Kidney epithelial cell (primary cell): ENCODE measurements around the gene GIPC1. TPM values are rescaled to one million over a fixed set of nuclear protein-coding genes. Genes with fewer than 3 reads are reported as not detected.
A peak's percentile ranks its signal among the peaks of the same experiment; 100 is the strongest.
"Not testable (repeated sequence)": the region's sequence is repeated elsewhere in the genome, so short reads cannot be mapped to it uniquely, and the experiment has no call there.

ENCODE experiments used
- DNase-seq: peaks from one replicate; pipeline ENCODE4 v3.0.0-alpha.2; 2010; ENCODE audit warnings: low read depth
- H3K27me3 ChIP-seq: 2 replicates; pipeline ENCODE4 v1.6.0; 2011; ENCODE audit warnings: low read length; ENCODE audit not compliant: control insufficient read depth, insufficient read depth
- H3K36me3 ChIP-seq: 2 replicates; pipeline ENCODE4 v1.5.1; 2011; ENCODE audit warnings: low read length; ENCODE audit not compliant: control insufficient read depth, insufficient read depth
- H3K4me3 ChIP-seq: 2 replicates; pipeline ENCODE4 v1.5.1; 2011; ENCODE audit warnings: low read depth, mild to moderate bottlenecking, control low read depth, low read length
- total RNA-seq: library from RNA; depleted of rRNA; stranded (reverse); fragments of >200 nt; gene quantifications from 2 replicates; pipeline ENCODE4 v1.2.3, GENCODE V29; 2015
- TF ChIP-seq, protein P1 (sequence below): IDR thresholded peaks from 2 replicates; pipeline ENCODE4 v1.5.1; 2011; ENCODE audit warnings: mild to moderate bottlenecking, moderate library complexity, low read length, control low read depth, inconsistent platforms; ENCODE audit not compliant: insufficient read depth, poor library complexity, severe bottlenecking

Gene GIPC1
- total RNA-seq, 1 donor from 2014 or later, result 188 TPM

DNA sequence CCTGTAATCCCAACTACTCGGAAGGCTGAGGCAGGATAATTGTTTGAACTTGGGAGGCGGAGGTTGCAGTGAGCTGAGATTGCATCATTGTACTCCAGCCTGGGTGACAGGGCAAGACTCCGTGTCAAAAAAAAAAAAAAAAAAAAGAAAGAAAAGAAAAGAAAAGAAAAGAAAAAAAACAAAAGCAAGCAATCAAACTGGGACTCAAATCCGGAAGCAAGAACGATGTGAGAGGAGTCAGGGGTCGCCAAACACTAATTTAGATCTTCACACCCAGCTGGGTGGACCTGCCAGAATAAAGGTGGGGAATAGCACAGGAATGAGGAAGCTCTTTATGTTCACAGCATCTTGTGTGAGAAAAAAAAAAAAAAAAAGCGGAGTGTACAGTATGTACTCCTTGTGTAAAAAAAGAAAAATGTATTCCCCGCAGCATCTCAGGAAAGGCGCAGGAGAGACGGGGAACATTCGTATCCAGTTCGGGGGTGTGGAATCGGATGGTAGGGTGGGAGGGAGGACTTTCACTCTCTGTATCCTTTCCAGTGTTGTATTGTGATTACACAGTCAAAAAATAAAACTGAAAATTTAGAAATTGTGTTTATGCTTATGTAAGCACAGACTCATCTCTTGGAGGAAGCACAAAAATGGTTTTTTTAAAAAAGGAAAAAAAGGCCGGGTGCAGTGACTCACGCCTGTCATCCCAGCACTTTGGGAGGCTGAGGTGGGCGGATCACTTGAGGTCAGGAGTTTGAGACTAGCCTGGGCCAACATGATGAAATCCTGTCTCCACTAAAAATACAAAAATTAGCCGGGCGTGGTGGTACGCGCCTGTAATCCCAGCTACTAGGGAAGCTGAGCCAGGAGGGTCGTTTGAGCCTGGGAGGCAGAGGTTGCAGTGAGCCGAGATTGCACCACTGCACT, 14.6 kb upstream of the GIPC1 start:
- Histone ChIP-seq H3K36me3 (no peaks in the 10 kb centered on the region), H3K27me3 (no peaks in the 10 kb centered on the region), H3K4me3 (no peak overlapping the region)
- TF ChIP-seq, protein P1, sequence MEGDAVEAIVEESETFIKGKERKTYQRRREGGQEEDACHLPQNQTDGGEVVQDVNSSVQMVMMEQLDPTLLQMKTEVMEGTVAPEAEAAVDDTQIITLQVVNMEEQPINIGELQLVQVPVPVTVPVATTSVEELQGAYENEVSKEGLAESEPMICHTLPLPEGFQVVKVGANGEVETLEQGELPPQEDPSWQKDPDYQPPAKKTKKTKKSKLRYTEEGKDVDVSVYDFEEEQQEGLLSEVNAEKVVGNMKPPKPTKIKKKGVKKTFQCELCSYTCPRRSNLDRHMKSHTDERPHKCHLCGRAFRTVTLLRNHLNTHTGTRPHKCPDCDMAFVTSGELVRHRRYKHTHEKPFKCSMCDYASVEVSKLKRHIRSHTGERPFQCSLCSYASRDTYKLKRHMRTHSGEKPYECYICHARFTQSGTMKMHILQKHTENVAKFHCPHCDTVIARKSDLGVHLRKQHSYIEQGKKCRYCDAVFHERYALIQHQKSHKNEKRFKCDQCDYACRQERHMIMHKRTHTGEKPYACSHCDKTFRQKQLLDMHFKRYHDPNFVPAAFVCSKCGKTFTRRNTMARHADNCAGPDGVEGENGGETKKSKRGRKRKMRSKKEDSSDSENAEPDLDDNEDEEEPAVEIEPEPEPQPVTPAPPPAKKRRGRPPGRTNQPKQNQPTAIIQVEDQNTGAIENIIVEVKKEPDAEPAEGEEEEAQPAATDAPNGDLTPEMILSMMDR, result no peak
- no peak for DNase-seq

DNA sequence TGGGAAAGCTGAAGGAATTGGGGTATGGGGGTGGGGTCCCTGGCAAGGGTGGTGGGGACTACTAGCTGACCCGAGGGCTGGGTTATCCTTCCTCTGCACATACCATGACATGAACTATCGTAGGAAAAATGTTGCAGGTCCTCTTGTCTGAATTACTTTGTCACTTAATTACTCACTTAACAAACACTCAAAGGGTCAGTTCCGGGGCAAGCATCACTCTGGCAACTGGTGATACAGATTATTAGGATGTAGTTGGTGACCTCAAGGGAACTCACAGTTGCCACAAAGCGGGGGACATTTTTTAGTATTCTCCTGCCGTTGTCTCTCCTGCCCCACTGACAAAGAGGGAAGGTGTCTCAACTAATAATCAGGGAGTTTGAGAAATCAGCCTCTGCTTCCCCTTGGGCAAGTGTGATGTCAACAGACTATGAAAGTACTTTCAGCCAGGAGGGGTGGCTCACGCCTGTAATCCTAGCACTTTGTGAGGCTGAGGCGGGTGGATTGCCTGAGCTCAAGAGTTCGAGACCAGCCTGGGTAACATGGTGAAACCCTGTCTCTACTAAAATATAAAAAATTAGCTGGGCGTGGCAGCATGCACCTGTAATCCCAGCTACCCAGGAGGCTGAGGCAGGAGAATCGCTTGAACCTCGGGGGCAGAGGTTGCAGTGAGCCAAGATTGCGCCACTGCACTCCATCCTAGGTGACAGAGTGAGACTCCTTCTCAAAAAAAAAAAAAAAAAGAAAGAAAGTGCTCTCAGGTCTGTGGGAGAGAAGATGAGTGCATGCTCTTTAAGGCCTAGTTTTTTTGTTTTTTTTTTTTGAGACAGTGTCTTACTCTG, 12.0 kb upstream of the GIPC1 start:
- TF ChIP-seq, protein P1, result no peak
- H3K4me3 ChIP-seq, result no peak overlapping the region
- no peak for DNase-seq
- no peaks in the 10 kb centered on the region for H3K36me3 ChIP-seq
- H3K27me3 ChIP-seq, result no peaks in the 10 kb centered on the region

DNA sequence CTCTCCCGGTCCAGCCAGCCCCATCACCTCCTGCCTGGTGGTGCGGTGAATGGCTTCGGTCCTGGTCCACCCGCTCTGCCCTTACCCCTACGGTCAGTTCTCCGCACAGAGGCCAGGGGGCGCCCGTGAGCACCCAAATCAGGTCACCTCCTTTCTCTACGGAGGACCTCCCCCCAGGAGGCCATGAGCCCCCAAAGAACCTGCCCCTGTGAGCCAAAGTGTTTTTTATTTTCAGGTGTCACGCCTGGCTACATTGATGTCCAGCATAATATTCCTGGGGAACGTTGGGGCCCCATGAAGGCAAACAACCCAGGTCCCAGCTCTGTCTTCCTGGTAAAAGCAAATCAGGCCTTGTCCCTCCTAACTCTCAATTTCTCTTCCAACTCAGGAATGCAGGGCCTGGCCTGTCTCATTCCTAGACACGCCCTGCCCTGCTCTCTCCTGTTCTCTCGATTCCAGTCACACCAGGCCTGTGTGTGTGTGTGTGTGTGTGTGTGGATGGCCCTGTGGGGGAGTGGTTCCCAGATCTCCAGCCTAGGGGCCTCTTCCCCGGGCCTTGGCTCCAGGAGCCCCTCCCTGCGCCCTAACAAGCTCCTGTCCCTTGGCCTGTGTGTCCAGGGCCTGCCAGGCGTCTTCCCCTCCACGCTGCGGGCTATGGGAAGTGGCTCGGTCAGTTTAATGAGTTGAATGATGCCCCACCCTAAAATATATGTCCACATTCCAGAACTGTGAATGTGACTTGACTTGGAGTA, 9.7 kb upstream of the GIPC1 start:
- DNase-seq, result no peak
- TF ChIP-seq, protein P1, result peak; percentile 93
- Histone ChIP-seq H3K27me3 (no peaks in the 10 kb centered on the region), H3K36me3 (no peaks in the 10 kb centered on the region), H3K4me3 (no peak overlapping the region)

DNA sequence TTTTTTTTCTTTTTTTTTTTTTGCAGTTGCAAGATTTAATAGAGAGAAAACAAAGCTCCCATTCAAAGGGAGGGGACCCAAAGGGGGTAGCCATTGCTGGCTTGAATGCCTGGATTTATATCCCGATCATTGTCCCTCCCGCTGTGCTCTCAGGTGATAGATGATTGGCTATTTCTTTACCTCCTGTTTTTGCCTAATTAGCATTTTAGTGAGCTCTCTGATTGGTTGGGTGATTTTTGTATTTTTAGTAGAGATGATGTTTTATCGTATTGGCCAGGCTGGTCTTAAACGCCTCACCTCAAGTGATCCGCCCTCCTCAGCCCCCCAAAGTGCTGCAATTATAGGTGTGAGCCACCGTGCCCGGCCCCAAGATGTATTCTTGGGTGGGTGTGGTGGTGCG, 8.6 kb upstream of the GIPC1 start:
- not testable (repeated sequence) for H3K27me3 ChIP-seq, DNase-seq, H3K36me3 ChIP-seq, H3K4me3 ChIP-seq

DNA sequence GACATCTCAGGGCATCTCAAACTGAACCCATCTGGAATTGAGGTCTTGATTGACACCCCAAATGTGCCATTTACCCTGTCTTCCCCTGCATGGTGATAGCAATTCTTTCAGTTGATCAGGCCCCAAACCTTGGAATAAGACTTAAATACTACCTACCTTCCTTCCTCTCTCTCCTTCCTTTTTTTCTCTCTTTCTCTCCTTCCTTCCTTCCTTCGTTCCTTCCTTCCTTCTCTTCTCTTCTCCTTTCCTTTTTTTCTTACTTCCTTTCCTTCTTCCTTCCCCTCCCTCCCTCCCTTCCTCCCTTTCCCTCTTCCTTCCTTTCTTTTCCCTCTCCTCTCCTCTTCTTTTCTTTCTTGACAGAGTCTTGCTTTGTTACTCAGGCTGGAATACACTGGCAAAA, 7.4 kb upstream of the GIPC1 start:
- Histone ChIP-seq H3K27me3 (no peaks in the 10 kb centered on the region), H3K36me3 (no peaks in the 10 kb centered on the region), H3K4me3 (no peak overlapping the region)
- no peak for DNase-seq
- TF ChIP-seq, protein P1, result no peak
